ENCODE measurements around the gene COG7.

DNA sequence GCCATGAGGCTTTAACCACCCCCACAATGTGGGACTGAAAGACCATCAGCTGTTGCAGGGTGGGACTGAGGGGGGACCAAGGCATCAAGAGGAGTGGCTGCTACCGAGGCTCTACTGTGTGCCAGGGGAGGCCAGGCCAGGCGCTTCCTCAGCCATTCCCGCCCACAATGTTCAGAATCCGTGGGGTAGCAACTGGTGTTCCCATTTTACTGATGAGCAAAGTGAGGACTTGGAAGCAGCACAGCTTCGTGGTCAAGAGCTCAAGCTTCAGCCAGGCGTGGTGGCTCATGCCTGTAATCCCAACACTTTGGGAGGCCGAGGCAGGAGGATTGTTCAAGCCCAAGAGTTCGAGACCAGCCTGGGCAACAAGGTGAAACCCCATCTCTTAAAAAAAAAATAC is 85.0 kb downstream of the COG7 start:
- TF ChIP-seq SRF (IDR thresholded peaks at IDR 0.05; ENCODE audit: low read depth) (no peak), ZNF274 (IDR thresholded peaks at IDR 0.05; ENCODE audit: low read depth, low read length) (no peak), POLR2AphosphoS5 (IDR thresholded peaks at IDR 0.05; ENCODE audit: low read depth, low read length) (no peak), SIN3A (IDR thresholded peaks at IDR 0.05; ENCODE audit: low read depth) (no peak)
- TF ChIP-seq, protein P1, sequence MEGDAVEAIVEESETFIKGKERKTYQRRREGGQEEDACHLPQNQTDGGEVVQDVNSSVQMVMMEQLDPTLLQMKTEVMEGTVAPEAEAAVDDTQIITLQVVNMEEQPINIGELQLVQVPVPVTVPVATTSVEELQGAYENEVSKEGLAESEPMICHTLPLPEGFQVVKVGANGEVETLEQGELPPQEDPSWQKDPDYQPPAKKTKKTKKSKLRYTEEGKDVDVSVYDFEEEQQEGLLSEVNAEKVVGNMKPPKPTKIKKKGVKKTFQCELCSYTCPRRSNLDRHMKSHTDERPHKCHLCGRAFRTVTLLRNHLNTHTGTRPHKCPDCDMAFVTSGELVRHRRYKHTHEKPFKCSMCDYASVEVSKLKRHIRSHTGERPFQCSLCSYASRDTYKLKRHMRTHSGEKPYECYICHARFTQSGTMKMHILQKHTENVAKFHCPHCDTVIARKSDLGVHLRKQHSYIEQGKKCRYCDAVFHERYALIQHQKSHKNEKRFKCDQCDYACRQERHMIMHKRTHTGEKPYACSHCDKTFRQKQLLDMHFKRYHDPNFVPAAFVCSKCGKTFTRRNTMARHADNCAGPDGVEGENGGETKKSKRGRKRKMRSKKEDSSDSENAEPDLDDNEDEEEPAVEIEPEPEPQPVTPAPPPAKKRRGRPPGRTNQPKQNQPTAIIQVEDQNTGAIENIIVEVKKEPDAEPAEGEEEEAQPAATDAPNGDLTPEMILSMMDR (IDR thresholded peaks at IDR 0.05 in 2 of 3, conservative IDR thresholded peaks at IDR 0.05 in 1 of 3; ENCODE audit: borderline replicate concordance in 1 of 3, insufficient read depth in 1 of 3, low read depth in 2 of 3, low read length in 2 of 3): no peak

Data from HCT116 (cell line).